K562 (cell line): ENCODE measurements around the gene DSTYK. TPM values are rescaled to one million over a fixed set of nuclear protein-coding genes. Genes with fewer than 3 reads are reported as not detected.

ENCODE experiments used
- BACH1 ChIP-seq: fragments of 200-800 bp; sonication (Bioruptor generic); IDR thresholded peaks from 2 replicates; pipeline ENCODE4 v1.6.1; 2016; ENCODE audit warnings: missing genetic modification characterization, missing compliant biosample characterization
- BRCA1 ChIP-seq, 2 experiments: fragments of 450-650 bp in 1 of 2; sonication (generic) in 1 of 2; formaldehyde crosslinking in 1 of 2; IDR thresholded peaks; 2 replicates each; pipeline versions ENCODE4 v1.5.0 to v1.6.1; 2017 to 2020; ENCODE audit warnings: mild to moderate bottlenecking in 1 of 2, missing genetic modification reagents in 1 of 2
- CEBPB ChIP-seq: fragments of 450-650 bp; IDR thresholded peaks from 2 replicates; pipeline ENCODE4 v1.6.1; 2016; ENCODE audit warnings: missing genetic modification characterization, missing compliant biosample characterization
- CREB5 ChIP-seq: fragments of 250-450 bp; sonication (Bioruptor Pico); IDR thresholded peaks from 2 replicates; pipeline ENCODE4 v1.5.0; 2020; ENCODE audit warnings: mild to moderate bottlenecking
- DACH1 ChIP-seq: fragments of 450-650 bp; IDR thresholded peaks from 2 replicates; pipeline ENCODE4 v1.6.1; 2018; ENCODE audit not compliant: partially characterized antibody
- EHMT2 ChIP-seq: fragments of 450-650 bp; IDR thresholded peaks from 2 replicates; pipeline ENCODE4 v1.6.1; 2018; ENCODE audit warnings: antibody characterized with exemption
- ETS1 ChIP-seq: conservative IDR thresholded peaks from 2 replicates; pipeline ENCODE4 v1.6.1; 2011; ENCODE audit warnings: low read depth, mild to moderate bottlenecking, low read length; ENCODE audit not compliant: control insufficient read depth
- FOSL1 ChIP-seq: fragments of 200-800 bp; sonication (Bioruptor generic); conservative IDR thresholded peaks from 2 replicates; pipeline ENCODE4 v1.6.1; 2016; ENCODE audit warnings: missing genetic modification characterization, missing compliant biosample characterization
- GABPB1 ChIP-seq: sonication (generic); formaldehyde crosslinking; IDR thresholded peaks from 2 replicates; pipeline ENCODE4 v1.8.0; 2022; ENCODE audit warnings: mild to moderate bottlenecking, missing genetic modification reagents
- HINFP ChIP-seq: fragments of 450-650 bp; conservative IDR thresholded peaks from 2 replicates; pipeline ENCODE4 v1.6.1; 2016; ENCODE audit warnings: missing genetic modification characterization, low read depth, mild to moderate bottlenecking, control low read depth, missing compliant biosample characterization
- HNRNPH1 ChIP-seq: fragments of 200-400 bp; formaldehyde crosslinking; optimal IDR thresholded peaks from 2 replicates; pipeline ENCODE3; 2017; ENCODE audit warnings: low read depth, mild to moderate bottlenecking, low read length, moderate library complexity
- ID3 ChIP-seq, 2 experiments: fragments of 250-450 bp in 1 of 2; fragments of 450-650 bp in 1 of 2; sonication (Bioruptor Pico) in 1 of 2; IDR thresholded peaks; 2 replicates each; pipeline versions ENCODE4 v1.6.1 to v1.8.0; 2016 to 2021; ENCODE audit warnings: mild to moderate bottlenecking in 2 of 2, moderate library complexity in 2 of 2, missing compliant biosample characterization in 1 of 2, missing genetic modification characterization in 1 of 2
- MNT ChIP-seq, 2 experiments: fragments of 450-650 bp; conservative IDR thresholded peaks; 2 replicates each; pipeline ENCODE4 v1.6.1; 2017; ENCODE audit warnings: mild to moderate bottlenecking in 2 of 2, moderate library complexity in 2 of 2
- NR4A1 ChIP-seq, 2 experiments: fragments of 250-450 bp in 1 of 2; fragments of 450-650 bp in 1 of 2; sonication (Bioruptor Pico) in 1 of 2; IDR thresholded peaks; 2 replicates each; pipeline versions ENCODE4 v1.4.0 to v1.6.1; 2016 to 2020; ENCODE audit warnings: mild to moderate bottlenecking in 2 of 2, missing compliant biosample characterization in 1 of 2, missing genetic modification characterization in 1 of 2, moderate library complexity in 1 of 2
- PHF20 ChIP-seq: fragments of 450-650 bp; IDR thresholded peaks from 2 replicates; pipeline ENCODE4 v1.6.1; 2018; ENCODE audit not compliant: partially characterized antibody
- SMARCA5 ChIP-seq: fragments of 450-650 bp; IDR thresholded peaks from 2 replicates; pipeline ENCODE4 v1.6.1; 2016
- SMARCE1 ChIP-seq: fragments of 450-650 bp; IDR thresholded peaks from 2 replicates; pipeline ENCODE4 v1.7.1; 2016; ENCODE audit warnings: mild to moderate bottlenecking
- TEAD2 ChIP-seq: fragments of 450-650 bp; IDR thresholded peaks from 2 replicates; pipeline ENCODE4 v1.6.1; 2016; ENCODE audit warnings: missing genetic modification characterization, control low read depth, missing compliant biosample characterization
- ZNF174 ChIP-seq: fragments of 250-450 bp; sonication (Bioruptor Pico); IDR thresholded peaks from 2 replicates; pipeline ENCODE4 v1.4.0; 2020; ENCODE audit warnings: mild to moderate bottlenecking
- ZNF184 ChIP-seq: sonication (generic); formaldehyde crosslinking; IDR thresholded peaks from 2 replicates; pipeline ENCODE4 v1.5.0; 2020; ENCODE audit warnings: missing genetic modification reagents
- ZNF717 ChIP-seq: fragments of 250-450 bp; sonication (Bioruptor Pico); IDR thresholded peaks from 2 replicates; pipeline ENCODE4 v1.5.0; 2021
- polyA plus RNA-seq, 8 experiments: library from polyadenylated mRNA; depleted of rRNA in 4 of 8; stranded (reverse) in 5 of 8; unstranded in 3 of 8; fragments of >200 nt; fragmentation: Nextera tagmentation in 2 of 8; fragmentation: Illumina TruSeq in 1 of 8; extraction: Ambion mirVana in 2 of 8; extraction: Trizol in 1 of 8; gene quantifications; 2 replicates each; pipeline versions ENCODE4 v1.2.1 to v1.2.3, GENCODE V29; 2011 to 2014; ENCODE audit warnings: inconsistent platforms in 1 of 8, missing spikeins in 1 of 8
- total RNA-seq, 7 experiments: library from RNA; depleted of rRNA in 6 of 7; stranded (reverse); fragments of >200 nt in 6 of 7; fragmentation: Illumina TruSeq in 2 of 7; extraction: Trizol in 2 of 7; gene quantifications; 2 replicates each; pipeline versions ENCODE4 v1.2.1 to v1.2.3, GENCODE V29; 2011 to 2021; ENCODE audit warnings: low replicate concordance in 1 of 7

The DSTYK gene
- total and polyA plus RNA-seq, 9 of the 15 experiments (the other 6 are each of a cell fraction or from before 2014, with no cell fraction given), result 4.2 to 7.1 (median 6.2) TPM

GRCh38 chr1:205172729-205173366 is 38.7 kb downstream of the DSTYK start (continued):
- TF ChIP-seq HNRNPH1 (no peak), HINFP (tag) (no peak), PHF20 (no peak), CEBPB (tag) (no peak), DACH1 (no peak), BRCA1 (IDR thresholded peaks at IDR 0.05) (no peak), BRCA1 (CRISPR knock-in tag; IDR thresholded peaks at IDR 0.05) (no peak), MNT (conservative IDR thresholded peaks at IDR 0.05) (peak in 1 of 2 experiments; percentile 55; a peak in 3 of 4 replicates), ZNF174 (CRISPR knock-in tag) (no peak), GABPB1 (no peak), EHMT2 (peak; percentile 7; the same call in 1 of the 2 replicates), SMARCA5 (no peak), ETS1 (no peak), ID3 (CRISPR knock-in tag; IDR thresholded peaks at IDR 0.05) (no peak), ID3 (tag; IDR thresholded peaks at IDR 0.05) (no peak), CREB5 (CRISPR knock-in tag) (no peak), SMARCE1 (peak; percentile 81; the same call in 1 of the 2 replicates), FOSL1 (peak; percentile 97), BACH1 (no peak), ZNF717 (CRISPR knock-in tag) (no peak), ZNF184 (CRISPR knock-in tag) (no peak), NR4A1 (CRISPR knock-in tag; IDR thresholded peaks at IDR 0.05) (no peak), NR4A1 (tag; IDR thresholded peaks at IDR 0.05) (no peak; the same call in 1 of the 2 replicates), TEAD2 (tag) (no peak)
